Panc1 (cell line): ENCODE results near the gene GNAQ. TPM values are rescaled to one million over a fixed set of nuclear protein-coding genes. Genes with fewer than 3 reads are reported as not detected.

Source experiments
- ATAC-seq: fragments of 200-7000 bp; cut with Tn5 transposase; 2 replicates; pipeline ENCODE4 v1.9.1; 2020; ENCODE audit warnings: mild to moderate bottlenecking, moderate library complexity
- BruUV-seq: library from RNA; stranded (reverse); fragments of 400-500 nt; replicated peaks from 2 replicates; lab custom pipeline; 2021; lab: Mats Ljungman, UMichigan
- CTCF ChIA-PET: fragments of 300-600 bp; sonication (Branson Sonifier 250); formaldehyde crosslinking; loops from one replicate; lab custom pipeline; 2022; ENCODE audit warnings: antibody characterized with exemption; lab: Charles Lee
- POLR2A ChIA-PET: fragments of 300-600 bp; sonication (Branson Sonifier 250); formaldehyde crosslinking; loops from one replicate; lab custom pipeline; 2022; ENCODE audit warnings: antibody characterized with exemption; lab: Charles Lee
- DNase-seq: peaks from one replicate; pipeline ENCODE4 v3.0.0-alpha.2; 2010; ENCODE audit warnings: low read depth, low spot score
- H3K27ac ChIP-seq: 2 replicates; pipeline ENCODE4 v1.5.1; 2011; ENCODE audit warnings: mild to moderate bottlenecking, low read length, inconsistent platforms
- H3K27me3 ChIP-seq: fragments of 200-500 bp; sonication (Bioruptor generic); 2 replicates; pipeline ENCODE4 v1.6.0; 2014; ENCODE audit warnings: low read length, inconsistent platforms; ENCODE audit not compliant: control insufficient read depth, insufficient read depth
- H3K36me3 ChIP-seq: fragments of 200-500 bp; sonication (Bioruptor generic); 2 replicates; pipeline ENCODE4 v1.5.1; 2014; ENCODE audit warnings: inconsistent platforms, mild to moderate bottlenecking, low read length, moderate library complexity; ENCODE audit not compliant: control insufficient read depth, insufficient read depth
- H3K4me1 ChIP-seq: 2 replicates; pipeline ENCODE4 v1.5.1; 2011; ENCODE audit warnings: inconsistent platforms, mild to moderate bottlenecking, low read length, moderate library complexity; ENCODE audit not compliant: control insufficient read depth, insufficient read depth
- H3K4me3 ChIP-seq, 2 experiments: 2 replicates each; pipeline ENCODE4 v1.5.1; 2011 to 2012; ENCODE audit warnings: low read depth in 2 of 2, low read length in 2 of 2, mild to moderate bottlenecking in 2 of 2, inconsistent platforms in 1 of 2, moderate library complexity in 1 of 2
- H3K9me3 ChIP-seq: fragments of 200-500 bp; sonication (Bioruptor generic); 2 replicates; pipeline ENCODE4 v1.5.1; 2014; ENCODE audit warnings: low read depth, mild to moderate bottlenecking, inconsistent platforms, low read length, moderate library complexity; ENCODE audit not compliant: control insufficient read depth, insufficient read depth
- CTCF ChIP-seq: fragments of 450-650 bp; IDR thresholded peaks from 2 replicates; pipeline ENCODE4 v1.5.1; 2017; ENCODE audit warnings: mild to moderate bottlenecking
- POLR2AphosphoS5 ChIP-seq: IDR thresholded peaks from 2 replicates; pipeline ENCODE4 v1.6.1; 2012; ENCODE audit warnings: mild to moderate bottlenecking, low read depth, low read length, moderate library complexity
- REST ChIP-seq, 2 experiments: IDR thresholded peaks; 2 replicates each; pipeline ENCODE4 v1.6.1; 2011 to 2012; ENCODE audit warnings: low read depth in 2 of 2, control low read depth in 1 of 2, low read length in 1 of 2, mild to moderate bottlenecking in 1 of 2, moderate library complexity in 1 of 2; ENCODE audit not compliant: insufficient read depth in 1 of 2
- SIN3A ChIP-seq: IDR thresholded peaks from 2 replicates; pipeline ENCODE4 v1.6.1; 2012; ENCODE audit warnings: low read depth, mild to moderate bottlenecking, low read length, moderate library complexity, borderline replicate concordance; ENCODE audit not compliant: insufficient read depth
- TCF7L2 ChIP-seq: IDR thresholded peaks from 2 replicates; pipeline ENCODE4 v1.6.1; 2011; ENCODE audit warnings: mild to moderate bottlenecking, low read depth, low read length, inconsistent platforms
- in situ Hi-C: cut with HindIII; loops from 2 replicates; pipeline ENCODE4 v1.10.0; 2016; ENCODE audit warnings: low sequenced_read_pairs, low pct_unique_long_range_greater_than_20kb
- intact Hi-C: fragments of 100-400 bp; cut with micrococcal nuclease; formaldehyde crosslinking; loops from one replicate; pipeline ENCODE4 v1.10.0; 2022; ENCODE audit not compliant: unreplicated experiment
- total RNA-seq: library from RNA; stranded (reverse); gene quantifications from one replicate; pipeline ENCODE4 v1.2.1, GENCODE V29; 2021; ENCODE audit not compliant: unreplicated experiment

GNAQ gene
- total RNA-seq, 1 experiment from 2014 or later = 34.5 TPM

GRCh38 chr9:77892955-77893514 is 138.6 kb downstream of the GNAQ start:
- no peak overlapping the region for H3K4me3 ChIP-seq
- no TSS peak for BruUV-seq
- TF ChIP-seq SIN3A = no peak
- TF ChIP-seq TCF7L2 = no peak
- ATAC-seq (no peak), DNase-seq (no peak)
- intact Hi-C loops = no loop called here
- no peak overlapping the region for H3K27ac ChIP-seq
- H3K4me1 ChIP-seq = no peaks in the 10 kb centered on the region
- ChIA-PET POLR2A (interaction anchor here (0.6 kb wide), 1 partner anchor 17 kb away, joined by 17 read pairs; no protein-coding TSS in a partner anchor), CTCF (no interaction called here)
- H3K27me3 ChIP-seq = no peaks in the 10 kb centered on the region
- H3K36me3 ChIP-seq = no peaks in the 10 kb centered on the region
- no peaks in the 10 kb centered on the region for H3K9me3 ChIP-seq
- in situ Hi-C loops = no loop called here

DNA sequence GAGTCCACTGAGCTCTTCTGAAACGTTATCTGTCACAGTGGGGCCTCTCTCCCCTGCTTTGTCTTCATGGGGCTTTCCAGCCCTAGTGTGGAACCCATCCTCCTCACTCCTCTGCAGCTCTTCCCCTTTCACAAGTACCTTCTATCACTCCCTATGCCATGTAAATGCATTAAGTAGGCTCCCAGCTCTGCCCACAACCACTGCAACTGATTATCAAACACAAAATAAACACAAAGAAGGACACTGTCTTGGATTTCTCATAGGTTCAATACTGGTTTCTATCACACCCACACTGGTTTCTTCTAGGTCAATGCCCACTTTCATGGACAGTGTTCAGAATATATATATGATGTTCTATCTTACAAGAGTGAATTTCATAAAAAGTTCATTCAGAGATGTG is 139.4 kb downstream of the GNAQ start:
- BruUV-seq = no TSS peak
- Histone ChIP-seq H3K27ac (no peak overlapping the region), H3K9me3 (no peaks in the 10 kb centered on the region), H3K4me1 (no peaks in the 10 kb centered on the region), H3K4me3 (no peak overlapping the region), H3K36me3 (no peaks in the 10 kb centered on the region), H3K27me3 (no peaks in the 10 kb centered on the region)
- intact Hi-C loops = no loop called here
- DNase-seq (no peak), ATAC-seq (no peak)
- POLR2A ChIA-PET = interaction anchor here (0.6 kb wide), 1 partner anchor 16 kb away, joined by 17 read pairs; no protein-coding TSS in a partner anchor
- CTCF ChIA-PET = no interaction called here
- TF ChIP-seq CTCF = no peak
- TF ChIP-seq REST (IDR thresholded peaks at IDR 0.05; ENCODE audit: insufficient read depth in 1 of 2, low read depth in 2 of 2, low read length in 1 of 2) = no peak
- no peak for TF ChIP-seq POLR2AphosphoS5
- TF ChIP-seq SIN3A = no peak
- TF ChIP-seq TCF7L2 = no peak
- in situ Hi-C loops = no loop called here

GRCh38 chr9:77891128-77891800 is 140.3 kb downstream of the GNAQ start:
- intact Hi-C loops = no loop called here
- no TSS peak for BruUV-seq
- H3K36me3 ChIP-seq = no peaks in the 10 kb centered on the region
- POLR2A ChIA-PET = no interaction called here
- H3K9me3 ChIP-seq = no peaks in the 10 kb centered on the region
- no peak for TF ChIP-seq CTCF
- no peak for TF ChIP-seq REST (IDR thresholded peaks at IDR 0.05; ENCODE audit: insufficient read depth in 1 of 2, low read depth in 2 of 2, low read length in 1 of 2)
- TF ChIP-seq TCF7L2 = no peak
- no peak for TF ChIP-seq SIN3A
- no peak for TF ChIP-seq POLR2AphosphoS5
- no peaks in the 10 kb centered on the region for H3K27me3 ChIP-seq
- H3K4me3 ChIP-seq = no peak overlapping the region
- no peaks in the 10 kb centered on the region for H3K4me1 ChIP-seq
- no peak overlapping the region for H3K27ac ChIP-seq
- in situ Hi-C loops = no loop called here
- ATAC-seq (no peak), DNase-seq (no peak)
- CTCF ChIA-PET = no interaction called here
